Stimulated activated naive CD4-positive, alpha-beta T cell treated with Interleukin-2 at 50 U/mL for 16 hours (primary cell): ENCODE measurements around the gene INTS6L.
A peak's percentile ranks its signal among the peaks of the same experiment; 100 is the strongest.
"Not testable (repeated sequence)": the region's sequence is repeated elsewhere in the genome, so short reads cannot be mapped to it uniquely, and the experiment has no call there.

Source experiments
- DNase-seq: peaks from one replicate; lab custom pipeline; 2025; lab: John Stamatoyannopoulos, UW

Gene INTS6L

GRCh38 chrX:135528254-135528653, 7.8 kb downstream of the INTS6L start:
- no peak for DNase-seq

- DNase-seq = no peak
Observed at GRCh38 chrX:135528756-135529155, 8.3 kb downstream of the INTS6L start.

GRCh38 chrX:135530097-135530496, 9.6 kb downstream of the INTS6L start:
- DNase-seq = no peak

GRCh38 chrX:135531813-135532212, 11.4 kb downstream of the INTS6L start:
- DNase-seq = no peak

DNA sequence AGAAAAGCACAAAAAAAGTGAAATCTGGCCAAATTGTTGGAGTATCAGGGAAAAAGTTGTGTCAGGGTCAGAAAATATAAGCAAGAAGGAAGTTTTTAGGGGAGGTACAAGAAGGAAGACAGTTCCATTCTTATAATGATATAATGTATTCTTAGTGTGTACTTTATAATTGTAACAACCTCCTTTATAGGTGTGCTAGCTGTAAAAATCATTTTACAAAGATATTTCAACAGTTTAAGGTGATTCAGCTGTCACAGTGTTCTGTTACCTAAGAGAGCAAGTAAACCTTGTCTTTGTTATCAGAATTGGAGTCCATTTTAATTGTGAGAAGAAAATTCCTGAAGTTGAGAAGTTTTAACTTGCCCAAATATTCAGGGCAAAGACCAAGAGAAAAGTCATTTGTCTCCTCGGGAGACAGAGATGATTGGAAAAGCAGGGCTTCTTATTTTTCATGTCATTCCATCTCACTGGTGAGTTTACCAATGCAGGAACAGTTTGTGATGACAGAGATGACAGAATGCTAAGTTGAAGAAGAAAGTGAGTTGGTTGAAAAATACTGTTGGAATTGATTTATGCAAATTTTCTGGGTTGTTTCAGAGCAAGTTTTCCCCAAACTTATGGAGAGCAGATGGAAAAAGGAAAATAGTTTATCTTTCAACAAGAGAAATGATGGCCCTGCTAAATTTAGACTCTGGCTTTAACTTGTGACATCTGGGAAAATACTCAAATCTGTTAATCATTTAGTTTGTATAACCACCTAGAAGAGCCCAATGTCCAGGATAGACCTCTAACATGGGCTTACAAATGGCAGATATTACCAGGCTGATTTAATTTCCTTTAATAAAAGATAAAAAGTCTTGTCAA, 14.8 kb downstream of the INTS6L start:
- no peak for DNase-seq

GRCh38 chrX:135536877-135537276, 16.4 kb downstream of the INTS6L start:
- no peak for DNase-seq

GRCh38 chrX:135541351-135541750, 20.9 kb downstream of the INTS6L start:
- no peak for DNase-seq

GRCh38 chrX:135543172-135543571, 22.7 kb downstream of the INTS6L start:
- DNase-seq = no peak

- peak; percentile 2 for DNase-seq
Observed at GRCh38 chrX:135543924-135544323, 23.5 kb downstream of the INTS6L start.

- no peak for DNase-seq
Observed at GRCh38 chrX:135544338-135544948, 24.0 kb downstream of the INTS6L start.

DNA sequence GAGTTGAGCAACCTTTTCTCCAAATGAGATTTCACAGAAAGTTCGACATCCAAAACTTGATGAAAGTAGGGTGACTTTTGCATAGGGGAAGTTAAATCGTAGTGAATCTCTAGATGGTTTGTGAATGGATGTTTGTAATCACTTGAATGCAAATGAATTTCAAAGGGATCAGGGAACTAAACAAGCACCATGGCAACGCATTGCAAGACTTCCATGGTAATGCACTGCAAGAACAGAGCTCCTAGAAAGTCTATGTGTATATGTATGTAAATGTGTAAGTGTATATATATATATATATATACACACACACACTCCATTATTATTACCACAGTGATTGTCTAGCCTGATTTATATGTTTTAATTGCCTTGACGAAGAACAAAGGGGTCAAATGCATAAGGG, 27.3 kb downstream of the INTS6L start:
- no peak for DNase-seq

DNA sequence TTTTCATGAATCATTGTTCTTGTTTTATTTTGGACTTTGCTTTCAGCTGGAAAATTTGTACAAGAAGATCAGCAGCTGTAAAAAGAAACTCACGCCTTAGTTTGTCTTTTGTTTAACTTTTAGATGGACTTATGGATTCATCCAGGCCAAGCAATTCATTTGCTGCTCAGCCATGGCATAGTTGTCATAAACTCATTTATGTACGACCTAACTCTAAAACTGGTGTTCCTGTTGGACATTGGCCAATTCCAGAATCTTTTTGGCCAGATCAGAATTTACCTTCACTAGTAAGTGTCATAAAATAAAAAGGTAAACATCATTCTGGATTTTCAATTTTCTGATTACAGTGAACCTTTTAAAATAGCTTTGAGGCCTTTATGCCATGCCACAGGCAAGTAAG, 29.1 kb downstream of the INTS6L start:
- DNase-seq = no peak

GRCh38 chrX:135556055-135556454, 35.6 kb downstream of the INTS6L start:
- no peak for DNase-seq

GRCh38 chrX:135557344-135557743, 36.9 kb downstream of the INTS6L start:
- DNase-seq = no peak

DNA sequence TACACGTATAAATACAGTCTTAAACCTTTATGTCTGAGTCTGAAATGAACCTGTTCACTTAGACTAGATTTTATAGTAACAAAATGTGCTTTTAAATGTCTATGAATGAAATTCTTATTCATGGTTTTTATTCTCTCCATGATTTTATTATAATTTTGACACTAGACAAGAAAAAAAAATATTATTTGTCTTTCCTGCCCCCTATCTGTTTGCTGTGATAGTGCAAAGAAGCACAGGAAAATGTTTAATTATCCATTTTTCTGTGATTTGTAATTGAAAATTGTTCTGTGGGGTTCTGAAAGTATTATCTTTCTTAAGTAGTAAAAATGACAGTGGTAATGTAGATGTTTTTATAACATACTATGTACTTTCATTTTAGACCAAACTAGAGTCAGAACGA, 52.0 kb downstream of the INTS6L start:
- no peak for DNase-seq

GRCh38 chrX:135581496-135581895, 61.0 kb downstream of the INTS6L start:
- DNase-seq = no peak

DNA sequence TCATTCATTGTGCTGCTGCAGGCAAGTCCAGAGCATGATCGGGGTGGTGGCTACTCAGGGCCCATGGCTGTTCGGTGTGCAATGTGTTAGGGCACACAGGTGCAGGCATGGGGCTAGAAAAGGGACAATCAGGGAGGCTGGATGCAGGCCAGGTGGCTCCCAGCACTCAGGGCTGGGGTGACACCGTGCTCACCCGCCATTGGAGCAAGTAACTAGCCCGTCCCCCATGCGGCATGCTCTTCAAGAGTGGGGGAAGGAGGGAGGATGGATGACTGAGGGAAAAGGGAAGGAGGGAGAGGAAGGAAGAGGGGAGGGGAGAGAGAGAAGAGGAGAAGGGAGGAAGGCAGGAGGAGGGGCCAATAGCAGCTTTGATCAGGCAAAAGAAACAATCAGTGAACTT, 64.7 kb downstream of the INTS6L start:
- DNase-seq = no peak

DNA sequence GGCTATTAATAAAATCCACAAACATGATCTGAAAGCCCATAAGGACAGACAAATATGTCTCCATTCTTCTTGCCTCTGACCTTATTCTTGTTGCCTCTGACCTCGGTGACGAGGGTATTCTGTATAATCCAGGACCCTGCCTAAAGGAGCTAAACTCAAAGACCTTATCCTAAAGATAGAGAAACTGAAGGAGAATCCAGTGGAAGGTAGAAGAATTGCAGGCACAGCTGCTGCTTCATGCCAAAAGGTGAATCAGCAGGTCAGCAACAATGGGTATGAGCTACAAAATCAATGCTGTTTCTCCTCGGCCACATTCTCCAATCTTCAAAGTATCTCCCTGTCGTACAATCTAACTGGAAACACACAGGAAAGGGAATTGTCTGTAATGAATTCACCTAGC, 71.4 kb downstream of the INTS6L start:
- no peak for DNase-seq

- DNase-seq = not testable (repeated sequence)
Observed at GRCh38 chrX:135594049-135594448, 73.6 kb downstream of the INTS6L start.

DNA sequence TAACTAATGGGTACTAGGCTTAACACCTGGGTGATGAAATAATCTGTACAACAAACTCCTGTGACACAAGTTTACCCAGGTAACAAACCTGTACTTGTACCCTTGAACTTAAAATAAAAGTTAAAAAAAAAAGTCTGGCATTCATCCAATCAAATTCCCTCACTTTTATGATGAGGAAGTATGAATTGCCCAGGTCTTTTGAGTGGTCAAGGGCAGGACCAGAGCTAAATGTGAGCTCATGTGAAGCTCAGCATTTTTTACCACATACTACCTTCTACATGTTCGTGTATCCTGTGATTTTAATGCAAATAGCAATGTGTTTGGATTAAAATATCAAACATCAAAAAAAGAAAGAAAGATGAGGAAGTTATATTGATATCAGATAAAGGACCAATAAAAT, 74.0 kb downstream of the INTS6L start:
- DNase-seq = not testable (repeated sequence)

- no peak for DNase-seq
Observed at GRCh38 chrX:135595543-135595942, 75.1 kb downstream of the INTS6L start.

GRCh38 chrX:135596495-135596894, 76.0 kb downstream of the INTS6L start:
- DNase-seq = peak; percentile 8

DNA sequence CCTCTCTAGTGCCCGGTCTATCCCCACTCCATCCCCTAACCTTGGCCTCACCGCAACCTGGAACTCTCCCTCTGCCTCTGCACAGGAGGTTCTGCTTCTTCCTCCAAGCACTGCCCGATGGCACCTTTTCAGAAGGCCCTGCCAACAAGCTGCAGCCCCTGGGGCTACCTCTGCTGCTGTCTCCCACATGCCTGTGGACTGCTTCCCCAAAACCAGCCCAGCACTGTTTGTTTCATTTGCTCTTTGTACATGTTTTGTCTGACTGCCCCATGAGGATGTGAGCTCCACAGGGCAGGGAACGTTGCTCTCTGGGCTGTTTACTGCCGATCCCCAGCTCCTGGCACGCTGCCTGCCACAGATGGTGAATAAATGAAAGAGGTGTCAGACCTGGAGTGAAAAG, 85.4 kb downstream of the INTS6L start:
- DNase-seq = no peak
